Testis (tissue), 3 donors: ENCODE measurements around the gene FSTL1. TPM values are rescaled to one million over a fixed set of nuclear protein-coding genes. Genes with fewer than 3 reads are reported as not detected.

Experiments
- DNase-seq: peaks from one replicate; pipeline ENCODE4 v3.0.0-alpha.2; 2019
- H3K27ac ChIP-seq, 2 donors: fragments of 200-600 bp; sonication (generic); one replicate each; pipeline ENCODE4 v1.5.1; 2019
- H3K27me3 ChIP-seq: fragments of 200-600 bp; sonication (generic); one replicate; pipeline ENCODE4 v1.5.1; 2019
- H3K36me3 ChIP-seq: fragments of 200-600 bp; sonication (generic); one replicate; pipeline ENCODE4 v1.5.1; 2017; ENCODE audit warnings: low read depth; ENCODE audit errors: missing control alignments
- H3K4me1 ChIP-seq: fragments of 200-600 bp; sonication (generic); one replicate; pipeline ENCODE4 v1.5.1; 2019
- H3K4me3 ChIP-seq, 2 donors: fragments of 200-600 bp; sonication (generic); one replicate each; pipeline ENCODE4 v1.5.1; 2017 to 2019
- H3K9me3 ChIP-seq: fragments of 200-600 bp; sonication (generic); one replicate; pipeline ENCODE4 v1.5.1; 2017
- CTCF ChIP-seq, 3 experiments: fragments of 450-650 bp in 2 of 3; fragments of 200-600 bp in 1 of 3; sonication (generic) in 1 of 3; IDR thresholded peaks; one replicate each; pipeline ENCODE4 v1.5.1; 2016 to 2019; ENCODE audit warnings: antibody characterized with exemption in 3 of 3, mild to moderate bottlenecking in 2 of 3, moderate library complexity in 1 of 3
- POLR2A ChIP-seq: fragments of 450-650 bp; IDR thresholded peaks from one replicate; pipeline ENCODE4 v1.6.1; 2017; ENCODE audit warnings: antibody characterized with exemption, mild to moderate bottlenecking, moderate library complexity
- WGBS, 2 donors: methylation state at CpG; one replicate each; pipeline ENCODE4 v1.1.5; 2018; 5-methylcytosine and 5-hydroxymethylcytosine counted together
- intact Hi-C: fragments of 100-400 bp; cut with DNase I; formaldehyde crosslinking; loops from one replicate; pipeline ENCODE4 v1.15.1; 2023; ENCODE audit warnings: low total_unique reads
- polyA plus RNA-seq: library from polyadenylated mRNA; stranded (reverse); fragments of 350-450 nt; fragmentation: Illumina TruSeq; extraction: RNeasy Lipid Tissue Mini Kit (QIAGEN cat#74804); gene quantifications from one replicate; pipeline ENCODE4 v1.2.3, GENCODE V29; 2014; ENCODE audit warnings: low read depth, low replicate concordance; ENCODE audit not compliant: insufficient read depth
- total RNA-seq, 2 donors: library from RNA; depleted of rRNA; stranded (reverse); fragments of >200 nt; gene quantifications; one replicate each; pipeline ENCODE4 v1.2.3, GENCODE V29; 2016

Gene FSTL1
- total and polyA plus RNA-seq, 3 donors from 2014 or later: 35.0 to 122 (median 73.8) TPM

DNA sequence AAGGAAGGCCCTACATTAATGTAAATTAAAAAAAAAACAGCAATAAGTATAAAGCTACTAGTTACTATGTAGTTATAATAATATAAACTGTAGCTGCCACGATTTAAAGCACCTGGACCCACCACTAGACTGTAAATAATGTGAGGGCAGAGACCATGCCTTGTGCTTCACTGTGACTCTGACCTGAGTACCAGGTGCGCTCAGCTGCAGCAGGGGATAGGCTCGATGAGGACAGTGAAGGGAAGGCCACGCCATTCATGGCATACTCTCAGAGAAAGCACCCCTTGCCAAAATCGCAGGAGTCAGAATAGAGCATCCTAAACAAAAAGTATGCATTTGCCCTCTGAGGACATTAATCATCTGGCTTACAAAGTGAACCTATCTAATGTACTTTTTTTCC lies 5.1 kb downstream of the FSTL1 start:
- H3K36me3 ChIP-seq: no peaks in the 10 kb centered on the region
- 76 to 80% methylated on average over 5 of the region's 5 CpGs for WGBS, 2 donors
- no peaks in the 10 kb centered on the region for H3K9me3 ChIP-seq
- no peak overlapping the region for H3K27ac ChIP-seq
- no peaks in the 10 kb centered on the region for H3K27me3 ChIP-seq
- H3K4me3 ChIP-seq: no peak overlapping the region
- peaks cover 13% of the 10 kb centered on the region for H3K4me1 ChIP-seq
- no peak for DNase-seq
- intact Hi-C loops: no loop called here
- TF ChIP-seq CTCF (IDR thresholded peaks at IDR 0.05) (no peak), POLR2A (no peak)

DNA sequence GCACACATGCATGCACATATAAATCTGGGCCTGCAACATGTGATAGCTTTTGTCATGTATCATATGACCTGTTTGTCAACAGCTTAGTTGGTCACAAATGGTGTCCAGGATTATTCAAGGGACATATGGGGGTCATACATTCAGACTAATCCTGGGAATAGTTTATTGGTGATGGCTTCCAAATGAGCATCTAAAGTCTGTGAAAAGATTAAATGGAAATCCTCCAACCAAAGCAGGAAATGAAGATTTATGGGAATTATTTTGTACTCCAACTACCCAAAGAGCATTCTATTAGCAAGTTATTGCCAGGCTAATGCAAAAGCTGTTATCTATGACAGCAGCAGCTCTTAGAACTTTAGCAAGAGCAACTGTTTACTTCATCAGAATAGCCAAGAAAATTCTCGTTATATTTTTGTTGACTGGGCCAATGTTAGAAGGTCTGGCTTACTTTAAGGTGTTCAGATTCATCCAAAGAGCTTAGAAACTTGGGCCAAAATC lies 7.1 kb downstream of the FSTL1 start:
- H3K4me1 ChIP-seq: peaks cover 13% of the 10 kb centered on the region

GRCh38 chr3:120442975-120443517 lies 7.7 kb downstream of the FSTL1 start:
- Histone ChIP-seq H3K27ac (no peak overlapping the region), H3K4me3 (no peak overlapping the region), H3K4me1 (peaks cover 12% of the 10 kb centered on the region), H3K9me3 (no peaks in the 10 kb centered on the region), H3K36me3 (no peaks in the 10 kb centered on the region), H3K27me3 (no peaks in the 10 kb centered on the region)
- whole genome bisulfite sequencing, 2 donors: 80 to 83% methylated on average over 2 of the region's 2 CpGs
- DNase-seq: no peak
- intact Hi-C loops: no loop called here
- no peak for TF ChIP-seq POLR2A
- TF ChIP-seq CTCF (IDR thresholded peaks at IDR 0.05): no peak

More for the DNA sequence above, 7.1 kb downstream of the FSTL1 start:
- intact Hi-C loops: no loop called here
- 56% methylated on average over 1 of the region's 1 CpG for WGBS, 2 donors
- Histone ChIP-seq H3K4me3 (no peak overlapping the region), H3K27me3 (no peaks in the 10 kb centered on the region), H3K9me3 (no peaks in the 10 kb centered on the region), H3K27ac (no peak overlapping the region), H3K36me3 (no peaks in the 10 kb centered on the region)
- TF ChIP-seq CTCF (IDR thresholded peaks at IDR 0.05) (no peak), POLR2A (no peak)
- DNase-seq: no peak

DNA sequence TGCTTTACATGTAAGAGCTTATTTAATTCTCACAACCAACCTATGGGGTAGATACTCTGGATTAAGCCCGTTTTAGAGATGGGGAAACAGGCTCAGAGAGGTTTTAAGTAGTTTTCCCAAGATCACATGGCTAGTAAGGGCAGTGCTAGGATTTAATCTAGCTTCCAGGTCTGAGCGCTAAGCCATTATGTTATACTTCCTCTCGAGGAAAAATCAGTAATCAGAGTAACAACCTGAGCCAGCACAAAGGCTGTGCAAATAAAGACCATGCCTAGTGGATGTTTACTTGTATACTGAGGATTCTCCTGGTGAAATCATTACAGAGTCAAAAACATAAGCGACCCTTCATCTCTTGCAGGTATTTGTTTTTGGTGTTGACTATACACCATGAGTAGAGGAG lies 9.0 kb downstream of the FSTL1 start:
- intact Hi-C loops: no loop called here
- 73 to 84% methylated on average over 4 of the region's 4 CpGs for WGBS, 2 donors

More for the DNA sequence above, 9.0 kb downstream of the FSTL1 start:
- no peak overlapping the region for H3K4me3 ChIP-seq
- H3K36me3 ChIP-seq: no peaks in the 10 kb centered on the region
- H3K9me3 ChIP-seq: no peaks in the 10 kb centered on the region
- no peaks in the 10 kb centered on the region for H3K27me3 ChIP-seq
- H3K4me1 ChIP-seq: peaks cover 12% of the 10 kb centered on the region
- no peak overlapping the region for H3K27ac ChIP-seq
- DNase-seq: no peak
- TF ChIP-seq CTCF (IDR thresholded peaks at IDR 0.05) (no peak), POLR2A (no peak)
